Right atrium auricular region (tissue), 2 donors: Measurements from ENCODE around the gene LINC01488. TPM values are rescaled to one million over a fixed set of nuclear protein-coding genes. Genes with fewer than 3 reads are reported as not detected.

Source experiments
- DNase-seq: peaks from one replicate; pipeline ENCODE4 v3.0.0-alpha.2; 2019; ENCODE audit warnings: low spot score
- H3K27ac ChIP-seq, 2 donors: fragments of 200-600 bp; sonication (generic); 1 replicate in 1 of 2; 2 replicates in 1 of 2; pipeline ENCODE4 v1.5.1; 2016 to 2019
- H3K27me3 ChIP-seq, 2 donors: fragments of 200-600 bp; sonication (generic); one replicate each; pipeline versions ENCODE4 v1.5.1 to v1.6.0; 2017 to 2019
- H3K36me3 ChIP-seq: fragments of 200-600 bp; sonication (generic); one replicate; pipeline ENCODE4 v1.5.1; 2016
- H3K4me1 ChIP-seq, 2 donors: fragments of 200-600 bp; sonication (generic); one replicate each; pipeline versions ENCODE4 v1.5.1 to v1.6.0; 2017 to 2019
- H3K4me3 ChIP-seq, 2 donors: fragments of 200-600 bp; sonication (generic); 1 replicate in 1 of 2; 2 replicates in 1 of 2; pipeline ENCODE4 v1.5.1; 2017 to 2019; ENCODE audit warnings: mild to moderate bottlenecking in 1 of 2, moderate library complexity in 1 of 2
- H3K9me3 ChIP-seq, 2 donors: fragments of 200-600 bp; sonication (generic); one replicate each; pipeline ENCODE4 v1.5.1; 2019
- total RNA-seq, 2 donors: library from RNA; depleted of rRNA; stranded (reverse); fragments of >200 nt; gene quantifications; one replicate each; pipeline ENCODE4 v1.1.0, GENCODE V29; 2016
- TF ChIP-seq, protein P1 (sequence below), 2 donors: fragments of 200-600 bp; sonication (generic); IDR thresholded peaks; one replicate each; pipeline ENCODE4 v1.5.1; 2019; ENCODE audit warnings: antibody characterized with exemption in 2 of 2

The LINC01488 gene
- total RNA-seq, 2 donors from 2014 or later, result not detected

DNA sequence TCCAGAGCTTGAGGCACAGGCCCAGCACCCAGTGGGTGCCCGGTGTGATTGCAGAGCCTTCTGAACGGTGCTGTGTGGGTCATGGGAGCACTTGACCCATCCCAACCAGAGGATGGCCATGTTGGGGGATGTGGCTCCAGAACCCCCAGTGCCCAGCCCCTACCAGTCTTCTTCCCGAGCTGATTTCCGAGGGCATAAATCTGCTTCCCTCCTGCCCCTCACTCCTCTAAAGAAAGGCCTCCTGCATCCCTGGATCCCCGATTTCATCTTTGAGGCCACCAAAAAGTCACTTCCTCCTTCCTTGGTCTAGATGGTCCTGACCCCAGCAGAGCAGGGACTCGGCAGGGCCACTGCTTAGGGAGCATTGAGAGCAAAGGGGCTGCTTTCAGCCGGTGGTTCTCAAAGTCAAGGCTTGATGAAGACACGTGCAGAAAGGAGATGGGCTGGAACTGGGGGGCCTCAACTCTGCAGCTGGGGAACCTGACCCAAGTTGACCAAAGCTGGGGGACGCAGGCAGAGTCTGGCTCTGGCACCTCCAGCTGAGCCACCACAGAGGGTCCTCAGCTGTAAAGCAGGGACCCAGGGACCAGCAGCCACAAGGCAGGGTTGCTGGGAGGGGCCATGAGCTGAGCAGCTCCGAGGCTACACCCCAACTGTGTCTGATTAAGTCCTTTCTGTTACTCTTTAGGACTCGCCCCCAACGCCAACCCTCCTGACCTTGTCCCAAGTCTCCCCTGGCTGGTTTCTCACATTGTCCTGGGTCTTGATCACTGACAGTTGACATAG, 56.6 kb downstream of the LINC01488 start:
- H3K36me3 ChIP-seq, result no peaks in the 10 kb centered on the region
- DNase-seq, result no peak
- no peak overlapping the region for H3K4me3 ChIP-seq
- H3K9me3 ChIP-seq, result no peaks in the 10 kb centered on the region
- H3K27me3 ChIP-seq, result no peaks in the 10 kb centered on the region
- TF ChIP-seq, protein P1, sequence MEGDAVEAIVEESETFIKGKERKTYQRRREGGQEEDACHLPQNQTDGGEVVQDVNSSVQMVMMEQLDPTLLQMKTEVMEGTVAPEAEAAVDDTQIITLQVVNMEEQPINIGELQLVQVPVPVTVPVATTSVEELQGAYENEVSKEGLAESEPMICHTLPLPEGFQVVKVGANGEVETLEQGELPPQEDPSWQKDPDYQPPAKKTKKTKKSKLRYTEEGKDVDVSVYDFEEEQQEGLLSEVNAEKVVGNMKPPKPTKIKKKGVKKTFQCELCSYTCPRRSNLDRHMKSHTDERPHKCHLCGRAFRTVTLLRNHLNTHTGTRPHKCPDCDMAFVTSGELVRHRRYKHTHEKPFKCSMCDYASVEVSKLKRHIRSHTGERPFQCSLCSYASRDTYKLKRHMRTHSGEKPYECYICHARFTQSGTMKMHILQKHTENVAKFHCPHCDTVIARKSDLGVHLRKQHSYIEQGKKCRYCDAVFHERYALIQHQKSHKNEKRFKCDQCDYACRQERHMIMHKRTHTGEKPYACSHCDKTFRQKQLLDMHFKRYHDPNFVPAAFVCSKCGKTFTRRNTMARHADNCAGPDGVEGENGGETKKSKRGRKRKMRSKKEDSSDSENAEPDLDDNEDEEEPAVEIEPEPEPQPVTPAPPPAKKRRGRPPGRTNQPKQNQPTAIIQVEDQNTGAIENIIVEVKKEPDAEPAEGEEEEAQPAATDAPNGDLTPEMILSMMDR (IDR thresholded peaks at IDR 0.05), result no peak
- peaks cover 0 to 38% of the 10 kb centered on the region in 2 donors for H3K4me1 ChIP-seq
- no peak overlapping the region for H3K27ac ChIP-seq

DNA sequence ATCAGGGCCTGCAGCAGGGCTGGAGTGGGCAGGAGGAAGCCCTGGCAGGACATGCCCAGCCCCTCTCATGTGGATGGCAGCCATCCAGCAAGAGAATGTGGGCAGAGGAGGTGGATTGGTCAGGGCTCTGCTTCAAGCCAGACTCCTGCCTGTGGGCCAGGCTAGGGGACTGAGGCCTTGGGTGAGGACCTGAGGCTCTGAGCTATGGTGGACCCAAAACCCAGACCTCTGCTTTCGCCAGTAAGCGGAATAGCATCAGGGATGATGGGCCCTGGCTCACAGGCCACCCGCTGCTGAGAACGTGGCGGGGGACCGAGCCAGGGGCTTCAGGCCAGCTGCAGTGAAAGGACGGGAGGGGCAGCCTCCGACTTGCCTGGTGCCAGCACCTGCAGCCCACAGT, 57.4 kb downstream of the LINC01488 start:
- Histone ChIP-seq H3K27me3 (no peaks in the 10 kb centered on the region), H3K4me1 (peaks cover 0 to 38% of the 10 kb centered on the region in 2 donors), H3K4me3 (no peak overlapping the region), H3K36me3 (no peaks in the 10 kb centered on the region), H3K27ac (peak overlapping the region; percentile 16 to 68), H3K9me3 (no peaks in the 10 kb centered on the region)
- TF ChIP-seq, protein P1 (IDR thresholded peaks at IDR 0.05), result no peak
- no peak for DNase-seq

DNA sequence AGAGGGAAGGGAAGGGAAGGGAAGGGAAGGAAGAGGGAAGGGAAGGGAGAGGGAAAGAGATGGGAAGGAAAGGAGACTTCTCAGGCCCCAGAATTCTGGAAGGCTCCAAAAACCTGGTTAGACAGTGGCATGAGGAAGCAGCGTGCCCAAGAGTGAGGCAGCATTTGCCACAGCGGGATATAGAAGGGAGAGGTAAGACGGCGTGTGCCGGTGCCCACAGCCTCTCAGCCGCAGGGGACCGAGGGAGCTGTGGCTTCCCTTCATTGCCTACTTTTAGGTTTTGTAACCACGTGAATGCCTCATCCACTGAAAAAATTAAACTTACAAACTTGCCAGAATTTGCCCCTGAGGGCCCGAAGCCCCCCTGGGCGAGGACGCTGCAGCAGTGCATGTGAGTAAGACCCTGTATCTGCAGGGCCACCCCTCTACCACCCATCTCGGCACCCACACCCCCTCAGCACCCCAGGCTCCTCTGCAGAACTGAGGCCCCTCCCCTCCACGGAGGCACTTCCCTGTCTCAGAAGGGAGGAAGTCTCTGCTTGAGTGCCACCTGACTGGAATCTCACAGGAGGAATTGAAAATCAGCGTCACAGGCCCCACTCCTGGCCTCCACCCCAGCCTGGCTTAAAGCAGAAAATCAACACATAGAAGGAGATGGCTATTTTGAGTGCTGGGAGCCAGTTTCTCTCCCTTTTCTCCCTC, 58.1 kb downstream of the LINC01488 start:
- TF ChIP-seq, protein P1 (IDR thresholded peaks at IDR 0.05), result no peak
- peak overlapping the region; percentile 57 to 68 for H3K27ac ChIP-seq
- no peaks in the 10 kb centered on the region for H3K9me3 ChIP-seq
- peak overlapping the region in 1 of 2 donors; percentile 22 for H3K4me3 ChIP-seq
- no peaks in the 10 kb centered on the region for H3K27me3 ChIP-seq
- no peaks in the 10 kb centered on the region for H3K36me3 ChIP-seq
- DNase-seq, result no peak
- peaks cover 0 to 38% of the 10 kb centered on the region in 2 donors for H3K4me1 ChIP-seq

DNA sequence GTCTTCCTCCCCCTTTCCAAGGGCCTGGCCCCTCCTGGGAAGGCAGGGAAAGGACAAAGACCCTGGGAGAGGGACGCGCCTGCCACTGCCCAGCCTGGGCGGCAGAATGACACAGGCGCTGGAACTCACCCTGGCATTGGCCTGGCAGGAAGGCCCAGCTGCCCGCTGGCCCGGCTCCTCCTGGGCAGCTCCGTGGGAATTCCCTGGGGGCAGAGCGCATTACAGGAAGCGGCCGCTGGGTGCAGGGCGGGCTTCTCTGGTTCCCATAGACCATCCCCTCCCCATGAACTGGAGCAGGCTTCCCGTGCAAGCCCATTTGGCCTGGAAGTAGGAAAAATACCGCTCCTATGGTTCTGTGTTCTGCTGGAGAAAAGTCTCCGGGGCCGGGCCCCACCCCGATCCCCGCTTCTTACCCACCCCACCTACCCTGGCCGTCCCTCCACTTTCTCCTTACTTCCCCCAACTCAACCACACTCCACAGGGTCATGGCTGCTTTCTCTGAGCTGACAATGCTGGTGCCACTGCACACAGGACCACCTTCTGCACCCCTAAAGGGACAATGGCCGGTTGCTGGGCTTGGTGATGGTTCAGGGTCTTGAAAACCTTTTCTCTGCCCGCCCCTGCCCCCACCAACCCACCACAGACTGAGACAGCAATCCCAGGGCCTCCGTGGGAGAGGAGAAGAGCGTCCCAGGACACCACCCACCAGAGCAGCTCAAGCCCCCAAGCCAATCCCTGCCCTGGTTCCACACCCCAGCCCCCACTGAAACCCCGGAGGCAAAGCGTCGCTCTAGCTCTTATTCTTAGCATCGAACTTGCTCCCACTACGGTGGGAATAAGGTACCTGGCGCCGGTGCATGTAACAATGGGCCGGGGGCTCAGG, 58.9 kb downstream of the LINC01488 start:
- Histone ChIP-seq H3K27ac (peak overlapping the region; percentile 57 to 68), H3K27me3 (no peaks in the 10 kb centered on the region), H3K9me3 (no peaks in the 10 kb centered on the region), H3K4me1 (peaks cover 0 to 38% of the 10 kb centered on the region in 2 donors), H3K36me3 (no peaks in the 10 kb centered on the region), H3K4me3 (peak overlapping the region in 1 of 2 donors; percentile 22)
- TF ChIP-seq, protein P1 (IDR thresholded peaks at IDR 0.05), result peak in 1 of 2 donors; percentile 11
- no peak for DNase-seq

DNA sequence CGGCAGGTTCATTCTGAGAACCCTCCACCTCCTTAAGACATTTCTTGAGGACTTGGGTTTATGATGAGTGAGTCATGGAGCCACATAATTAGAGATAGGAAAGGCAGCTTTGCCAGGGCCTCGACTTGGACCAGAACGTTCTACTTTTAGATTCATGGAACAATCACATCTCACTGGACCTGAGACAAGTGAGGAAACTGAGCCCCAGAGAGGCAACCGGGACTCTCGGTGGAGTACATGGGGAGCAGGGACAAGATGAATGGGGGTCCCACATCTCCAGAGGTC, 59.5 kb downstream of the LINC01488 start:
- no peaks in the 10 kb centered on the region for H3K36me3 ChIP-seq
- no peak overlapping the region for H3K27ac ChIP-seq
- DNase-seq, result no peak
- TF ChIP-seq, protein P1 (IDR thresholded peaks at IDR 0.05), result no peak
- H3K4me1 ChIP-seq, result peaks cover 0 to 38% of the 10 kb centered on the region in 2 donors
- H3K27me3 ChIP-seq, result no peaks in the 10 kb centered on the region
- H3K4me3 ChIP-seq, result no peak overlapping the region
- H3K9me3 ChIP-seq, result no peaks in the 10 kb centered on the region
